GM12892 (cell line): Measurements from ENCODE around the gene CENPI.

Experiments used
- POLR2A ChIP-seq: IDR thresholded peaks from 2 replicates; pipeline ENCODE4 v1.6.1; 2011; ENCODE audit warnings: low read depth, low read length, control low read depth
- TAF1 ChIP-seq: IDR thresholded peaks from 2 replicates; pipeline ENCODE4 v1.6.1; 2011; ENCODE audit warnings: low read depth, mild to moderate bottlenecking, control low read depth, low read length, borderline replicate concordance

DNA sequence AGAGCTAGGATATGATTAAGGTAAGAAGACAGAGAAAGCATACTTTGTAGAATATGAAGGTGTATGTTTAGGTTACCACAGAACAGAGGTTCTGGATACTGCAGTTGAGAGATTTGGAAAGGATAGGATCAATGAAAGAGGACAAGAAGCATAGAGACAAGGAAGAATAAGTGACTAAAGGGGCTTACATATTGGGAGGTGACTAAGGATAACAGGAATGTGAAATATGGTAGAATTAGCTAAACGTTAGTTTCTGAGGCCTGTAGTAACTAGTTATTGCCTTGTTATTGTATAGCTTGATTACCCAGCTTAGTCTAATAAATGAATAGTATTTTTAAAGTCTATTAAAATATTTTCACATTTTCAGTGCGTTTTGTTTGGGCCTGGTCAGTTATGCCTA, 38.2 kb downstream of the CENPI start:
- TF ChIP-seq POLR2A = no peak
- TF ChIP-seq TAF1 = no peak
